Pulmonary artery endothelial cell (primary cell): ENCODE results near the gene MYT1. TPM values are rescaled to one million over a fixed set of nuclear protein-coding genes. Genes with fewer than 3 reads are reported as not detected.

Experiments
- DNase-seq: peaks from one replicate; pipeline ENCODE4 v3.0.0-alpha.2; 2011; ENCODE audit warnings: low read depth, low spot score
- total RNA-seq: library from RNA; depleted of rRNA; stranded (reverse); fragments of >200 nt; gene quantifications from 2 replicates; pipeline ENCODE4 v1.2.3, GENCODE V29; 2014

Gene MYT1
- total RNA-seq, 1 donor from 2014 or later, result not detected

DNA sequence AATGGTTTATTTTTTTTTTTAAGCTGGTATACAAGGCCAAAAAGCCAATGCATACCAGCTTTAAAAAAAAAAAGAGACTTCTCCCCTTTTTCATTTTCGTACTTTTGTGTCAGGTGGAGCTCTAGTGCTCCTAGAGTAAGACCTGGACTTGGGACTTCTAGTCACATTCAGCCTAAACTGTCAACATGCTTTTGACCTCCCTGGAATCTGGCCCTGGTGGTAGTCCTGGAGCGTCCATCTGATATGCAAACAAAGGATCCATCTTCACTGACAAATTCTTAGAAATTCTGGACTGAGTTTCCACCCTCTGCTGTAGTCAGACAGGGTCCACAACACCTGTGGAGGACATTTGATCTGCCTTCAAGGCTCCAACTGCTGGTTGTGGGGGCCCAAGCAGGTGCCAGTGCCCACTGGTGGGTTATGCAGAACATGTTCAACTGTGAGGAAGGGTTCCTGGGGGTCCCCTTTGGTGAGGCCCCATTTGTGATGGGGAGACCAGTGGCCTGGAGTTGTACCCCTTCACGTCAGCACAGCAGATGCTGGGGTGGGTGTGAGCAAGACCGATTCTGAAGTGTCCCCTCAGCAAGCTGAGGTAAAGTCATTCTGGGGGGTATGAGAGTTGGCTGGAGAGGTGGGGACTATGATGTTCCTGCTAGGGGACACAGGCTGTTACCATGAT is 78.7 kb downstream of the MYT1 start:
- DNase-seq, result no peak

DNA sequence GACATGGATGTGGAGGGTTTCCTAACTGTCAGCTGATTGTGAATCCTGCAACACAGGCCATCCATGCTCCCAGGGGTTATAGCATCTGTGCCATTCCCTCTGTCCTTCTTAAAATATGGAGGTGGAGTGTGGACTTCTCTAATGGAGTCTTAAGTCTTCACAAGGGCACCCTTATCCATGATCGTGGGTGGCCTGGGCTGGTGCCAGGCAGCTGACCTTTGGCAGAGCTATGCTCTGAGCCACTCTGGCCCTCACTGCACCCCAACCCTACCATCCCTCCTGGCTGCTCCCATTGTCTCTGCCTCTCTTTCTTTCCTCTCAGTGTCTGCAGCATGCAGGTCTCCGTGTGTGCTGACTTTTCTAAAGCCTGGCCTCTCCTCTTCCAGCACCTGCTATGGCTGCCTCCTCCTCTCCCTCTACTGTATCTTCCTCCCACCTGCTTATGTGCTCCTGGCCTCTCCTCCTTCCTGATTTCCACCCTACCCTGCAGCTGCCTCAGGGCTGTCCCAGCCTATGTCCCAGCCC is 80.1 kb downstream of the MYT1 start:
- DNase-seq, result no peak

DNA sequence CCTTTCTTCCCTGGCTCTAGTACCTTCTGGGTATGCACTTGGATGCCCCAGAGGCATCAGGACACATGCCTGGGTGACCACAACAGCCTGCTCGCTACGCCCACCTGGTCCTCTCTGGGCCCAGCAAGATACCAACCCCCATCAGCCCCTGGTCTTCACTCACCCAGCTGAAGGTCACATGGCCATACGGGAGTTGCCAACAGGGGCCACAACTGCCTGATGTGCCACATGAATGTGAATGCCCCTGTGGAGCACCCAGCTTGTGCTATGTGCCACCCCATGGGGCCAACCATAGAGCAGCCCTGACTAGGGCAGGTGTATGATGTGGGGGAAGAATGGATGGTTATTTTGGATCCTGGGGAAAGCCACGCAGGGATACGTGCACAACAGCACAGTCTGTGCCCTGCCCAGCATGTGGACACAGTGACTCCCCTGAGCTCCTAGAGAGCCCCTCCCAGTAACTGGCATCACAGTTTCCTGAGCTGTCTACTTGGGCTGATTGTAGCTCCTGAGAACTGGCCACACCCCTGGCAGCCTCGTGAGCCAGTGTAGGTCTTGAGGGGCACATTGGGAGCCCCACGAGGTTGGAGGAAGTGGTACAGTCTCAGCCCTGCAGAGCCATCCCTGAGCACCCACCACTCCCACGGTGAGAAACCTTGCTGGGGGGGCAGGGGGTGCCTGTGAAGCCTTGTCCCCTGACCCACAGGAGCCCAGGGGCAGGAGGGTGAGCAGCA is 80.8 kb downstream of the MYT1 start:
- DNase-seq, result no peak

- no peak for DNase-seq
Observed at GRCh38 chr20:64245746-64246595, 81.7 kb downstream of the MYT1 start.

DNA sequence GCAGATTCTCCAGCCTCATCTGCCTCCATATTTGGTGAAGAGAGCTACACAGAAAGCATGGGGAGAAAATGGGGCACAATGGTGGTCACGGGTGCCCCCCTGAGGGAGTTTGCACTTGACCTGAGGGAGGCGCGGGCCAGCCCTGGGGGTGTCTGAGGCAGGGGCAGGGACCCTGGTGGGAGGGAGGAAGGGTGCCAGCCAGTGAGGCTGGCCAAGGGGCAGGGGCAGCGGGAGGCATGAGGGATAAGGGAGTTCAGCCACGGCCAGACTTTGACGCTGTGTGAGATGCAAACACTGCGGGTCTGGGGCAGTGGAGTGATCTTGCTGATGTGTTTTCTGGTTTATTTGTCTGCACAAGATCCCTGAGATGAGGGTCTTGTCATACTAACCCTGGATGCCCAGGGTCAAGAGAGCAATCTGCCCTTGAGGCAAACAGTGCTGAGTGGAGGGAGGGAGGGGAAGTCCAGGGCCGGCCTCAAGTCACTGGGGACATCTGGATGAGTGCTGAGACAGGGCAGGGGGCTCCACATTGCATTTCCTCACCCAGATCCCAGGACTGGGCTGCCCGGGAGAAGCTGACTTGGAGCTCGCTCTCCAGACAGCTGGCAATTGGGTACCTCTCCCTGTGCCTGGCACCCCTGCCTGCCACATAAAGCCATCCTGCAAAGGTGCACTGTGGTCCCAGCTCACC is 82.5 kb downstream of the MYT1 start:
- no peak for DNase-seq

- no peak for DNase-seq
Observed at GRCh38 chr20:64247307-64247618, 83.0 kb downstream of the MYT1 start.

DNA sequence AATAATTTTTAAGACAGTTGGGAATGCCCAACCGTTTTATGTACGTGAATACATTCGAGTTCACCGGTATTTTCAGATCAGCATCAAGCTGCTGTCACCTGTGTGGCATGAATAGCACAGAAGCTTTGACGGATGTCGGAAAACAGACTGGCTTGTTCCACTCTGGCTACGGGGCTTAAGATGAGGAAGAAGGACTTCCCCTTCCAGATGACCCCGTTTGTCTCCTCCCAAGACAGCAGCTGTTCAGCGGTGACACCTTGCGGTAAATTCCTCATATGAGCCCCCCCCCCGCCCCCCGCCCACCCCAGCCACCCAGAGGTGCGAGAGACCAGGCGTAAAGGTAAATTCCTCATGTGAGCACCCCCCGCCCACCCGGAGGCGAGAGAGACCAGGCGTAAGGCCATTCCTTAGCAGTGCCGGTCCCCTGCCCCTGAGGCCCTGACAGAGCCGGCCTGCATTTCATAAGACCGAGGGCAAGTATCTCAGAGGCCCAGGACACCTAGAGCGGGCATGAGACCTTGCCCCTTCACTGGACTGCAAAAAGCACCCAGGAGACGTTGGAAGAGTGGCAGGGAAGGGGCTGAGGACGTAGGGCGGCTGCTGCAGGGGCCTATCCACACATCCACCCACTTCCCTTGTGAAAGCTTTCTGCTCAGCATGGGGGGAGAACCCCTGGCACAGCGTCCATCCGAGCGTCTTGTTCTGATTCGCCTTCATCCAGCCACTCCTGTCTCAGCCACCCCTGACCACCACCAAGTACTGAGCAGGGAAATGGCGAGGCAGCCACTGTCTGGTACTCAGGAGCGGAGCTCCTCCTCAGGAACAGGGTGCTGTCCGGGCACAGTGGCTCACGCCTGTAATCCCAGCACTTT is 84.0 kb downstream of the MYT1 start:
- no peak for DNase-seq

- DNase-seq, result no peak
Observed at GRCh38 chr20:64250027-64250426, 85.8 kb downstream of the MYT1 start.

DNA sequence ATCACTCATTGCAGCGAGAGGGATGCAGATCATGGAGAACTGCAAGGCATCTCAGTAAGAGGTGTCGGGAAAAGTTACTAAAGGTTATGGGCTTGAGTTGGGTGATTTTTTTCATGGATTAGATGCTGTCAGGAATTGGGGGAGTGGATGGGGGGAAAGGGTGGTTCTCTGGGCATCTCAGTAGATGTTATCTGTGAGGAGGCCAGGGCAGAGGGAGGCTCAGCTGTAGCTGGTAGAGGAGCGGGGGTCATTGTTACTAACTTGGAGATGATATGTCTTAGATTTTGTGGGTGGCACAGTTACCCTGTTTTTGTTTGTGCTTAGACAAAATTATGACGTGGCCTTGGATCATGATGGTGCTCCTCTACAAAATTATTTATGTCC is 88.7 kb downstream of the MYT1 start:
- DNase-seq, result no peak

DNA sequence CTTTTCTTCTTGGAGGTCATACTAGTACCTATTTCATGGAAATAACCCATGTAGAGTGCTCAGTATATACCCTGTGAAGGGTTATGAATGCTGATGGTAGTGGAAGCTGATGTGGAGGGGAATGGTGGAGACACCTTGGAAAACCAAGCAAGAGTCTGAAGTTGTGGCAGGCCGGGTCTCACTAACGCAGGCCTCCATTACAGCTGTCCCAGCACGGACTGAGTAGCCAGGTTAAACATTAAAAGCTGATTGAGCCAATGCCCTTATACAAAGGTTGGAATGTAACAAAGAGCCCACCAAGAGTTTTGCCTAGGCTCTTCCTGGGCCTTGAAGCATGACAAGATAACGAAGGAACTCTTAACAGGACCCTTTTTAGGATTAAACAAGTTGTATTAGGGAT is 89.2 kb downstream of the MYT1 start:
- DNase-seq, result no peak

GRCh38 chr20:64254156-64254555 is 89.9 kb downstream of the MYT1 start:
- DNase-seq, result no peak

GRCh38 chr20:64254571-64255360 is 90.5 kb downstream of the MYT1 start:
- no peak for DNase-seq

GRCh38 chr20:64255361-64256281 is 91.4 kb downstream of the MYT1 start, which contains the start of gene PCMTD2:
Gene PCMTD2, plus strand, starts transcription at chr20:64255748. Its CDS starts 4,218 bp downstream, at chr20:64259966.
- peak; percentile 29 for DNase-seq

GRCh38 chr20:64256282-64256935 is 92.2 kb downstream of the MYT1 start:
- DNase-seq, result no peak

- no peak for DNase-seq
Observed at GRCh38 chr20:64257107-64257757, 93.0 kb downstream of the MYT1 start.

DNA sequence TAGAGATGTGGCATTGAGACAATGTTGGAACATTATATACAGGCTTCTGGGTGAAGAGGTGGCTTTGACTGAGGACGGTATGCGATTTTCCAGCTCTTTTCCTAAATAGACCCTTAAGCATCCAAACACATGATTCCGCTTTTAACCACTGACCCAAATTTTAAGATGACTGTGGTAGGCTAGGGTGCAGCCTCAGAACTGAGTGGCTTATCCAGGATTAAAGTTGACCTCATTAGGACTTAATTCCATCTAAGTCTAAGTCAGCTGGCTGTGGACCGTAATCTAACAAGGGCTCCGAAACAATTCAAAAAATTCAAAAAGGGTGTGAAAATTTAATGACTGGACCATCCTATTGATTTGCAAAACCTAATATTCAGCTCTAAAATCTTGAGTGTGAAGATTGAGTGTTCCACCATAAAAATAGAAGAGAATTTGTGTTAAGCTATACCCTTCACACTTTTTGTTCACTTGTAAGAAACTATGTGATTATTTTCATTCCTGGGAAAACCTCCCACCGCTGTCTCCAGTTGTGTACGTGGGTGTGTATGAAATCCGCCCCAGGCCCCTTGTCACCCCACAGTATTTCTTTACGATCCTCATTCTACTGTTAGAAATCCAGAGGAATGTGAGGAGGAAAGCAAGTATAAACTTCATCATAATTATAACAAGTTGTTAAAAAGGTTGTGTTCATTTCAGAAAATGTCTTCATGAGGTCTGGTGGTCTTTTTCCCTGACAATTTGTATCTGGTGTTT is 94.0 kb downstream of the MYT1 start:
- no peak for DNase-seq

- no peak for DNase-seq
Observed at GRCh38 chr20:64260239-64260638, 96.0 kb downstream of the MYT1 start.
